Fibroblast of villous mesenchyme (primary cell): Measurements from ENCODE around the gene DAAM2. TPM values are rescaled to one million over a fixed set of nuclear protein-coding genes. Genes with fewer than 3 reads are reported as not detected.

Experiments used
- DNase-seq: peaks from one replicate; pipeline ENCODE4 v3.0.0-alpha.2; 2010; ENCODE audit warnings: low read depth
- H3K4me3 ChIP-seq: 2 replicates; pipeline ENCODE4 v1.5.1; 2011; ENCODE audit warnings: low read depth, mild to moderate bottlenecking, low read length
- total RNA-seq: library from RNA; depleted of rRNA; stranded (reverse); fragments of >200 nt; gene quantifications from 2 replicates; pipeline ENCODE4 v1.2.3, GENCODE V29; 2012
- TF ChIP-seq, protein P1 (sequence below): IDR thresholded peaks from 2 replicates; pipeline ENCODE4 v1.5.1; 2012; ENCODE audit warnings: low read depth, mild to moderate bottlenecking, low read length; ENCODE audit not compliant: insufficient read depth

DAAM2 gene
- total RNA-seq, 1 donor, result 13.8 TPM

DNA sequence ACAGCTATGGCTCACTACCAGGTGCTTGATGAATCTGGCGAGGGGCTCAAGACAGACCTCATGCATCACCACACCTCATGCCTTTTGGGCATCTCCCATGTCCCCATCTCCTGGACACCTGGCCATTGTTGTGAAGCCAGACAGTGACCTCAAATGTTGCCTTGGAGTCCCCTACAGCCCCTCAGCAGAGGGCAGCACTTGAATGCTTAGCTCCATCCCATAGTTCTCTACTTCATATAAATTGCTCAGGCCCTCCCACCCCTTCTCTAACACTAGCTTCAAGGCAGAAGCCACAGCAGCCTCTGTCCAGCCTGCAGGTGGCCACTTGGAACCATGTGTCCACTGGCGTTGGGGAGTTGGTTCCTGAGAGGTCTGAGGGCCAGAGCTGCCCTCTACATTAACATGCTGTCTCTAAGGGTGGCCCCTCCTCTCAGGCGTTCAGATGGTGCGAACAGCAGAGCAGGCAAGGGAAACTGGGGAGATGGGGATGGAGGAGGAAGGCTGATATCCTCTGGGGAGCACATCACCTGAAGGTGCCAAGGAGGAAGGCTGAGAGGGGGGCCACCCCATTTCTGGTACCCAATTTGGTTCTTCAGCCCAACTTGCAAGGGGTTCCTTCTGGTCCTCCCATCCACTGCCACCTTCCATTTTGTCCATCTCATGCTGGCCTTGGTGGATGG is 110.8 kb downstream of the DAAM2 start:
- H3K4me3 ChIP-seq, result no peak overlapping the region
- TF ChIP-seq, protein P1, sequence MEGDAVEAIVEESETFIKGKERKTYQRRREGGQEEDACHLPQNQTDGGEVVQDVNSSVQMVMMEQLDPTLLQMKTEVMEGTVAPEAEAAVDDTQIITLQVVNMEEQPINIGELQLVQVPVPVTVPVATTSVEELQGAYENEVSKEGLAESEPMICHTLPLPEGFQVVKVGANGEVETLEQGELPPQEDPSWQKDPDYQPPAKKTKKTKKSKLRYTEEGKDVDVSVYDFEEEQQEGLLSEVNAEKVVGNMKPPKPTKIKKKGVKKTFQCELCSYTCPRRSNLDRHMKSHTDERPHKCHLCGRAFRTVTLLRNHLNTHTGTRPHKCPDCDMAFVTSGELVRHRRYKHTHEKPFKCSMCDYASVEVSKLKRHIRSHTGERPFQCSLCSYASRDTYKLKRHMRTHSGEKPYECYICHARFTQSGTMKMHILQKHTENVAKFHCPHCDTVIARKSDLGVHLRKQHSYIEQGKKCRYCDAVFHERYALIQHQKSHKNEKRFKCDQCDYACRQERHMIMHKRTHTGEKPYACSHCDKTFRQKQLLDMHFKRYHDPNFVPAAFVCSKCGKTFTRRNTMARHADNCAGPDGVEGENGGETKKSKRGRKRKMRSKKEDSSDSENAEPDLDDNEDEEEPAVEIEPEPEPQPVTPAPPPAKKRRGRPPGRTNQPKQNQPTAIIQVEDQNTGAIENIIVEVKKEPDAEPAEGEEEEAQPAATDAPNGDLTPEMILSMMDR, result no peak
- no peak for DNase-seq

DNA sequence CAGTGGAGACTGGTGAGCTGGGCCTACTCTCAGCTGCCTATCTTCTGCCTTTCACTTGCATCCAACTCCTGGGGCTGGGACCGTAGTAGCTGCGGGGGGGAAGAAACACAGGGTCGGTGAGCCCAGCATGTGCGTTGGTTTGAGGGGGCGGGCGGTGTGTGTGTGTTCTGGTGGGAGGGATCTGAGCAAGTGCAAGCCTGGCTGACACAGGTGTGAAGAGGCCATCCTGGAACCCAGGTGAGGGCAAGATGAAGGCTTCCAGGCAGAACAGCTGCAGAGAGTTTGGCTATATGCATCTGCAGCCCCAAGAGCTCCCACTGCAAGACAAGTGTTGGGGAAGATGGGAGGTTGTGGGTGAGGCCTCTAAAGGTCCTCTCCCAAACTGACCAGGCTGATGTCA is 111.5 kb downstream of the DAAM2 start:
- TF ChIP-seq, protein P1, result no peak
- no peak overlapping the region for H3K4me3 ChIP-seq
- DNase-seq, result no peak

DNA sequence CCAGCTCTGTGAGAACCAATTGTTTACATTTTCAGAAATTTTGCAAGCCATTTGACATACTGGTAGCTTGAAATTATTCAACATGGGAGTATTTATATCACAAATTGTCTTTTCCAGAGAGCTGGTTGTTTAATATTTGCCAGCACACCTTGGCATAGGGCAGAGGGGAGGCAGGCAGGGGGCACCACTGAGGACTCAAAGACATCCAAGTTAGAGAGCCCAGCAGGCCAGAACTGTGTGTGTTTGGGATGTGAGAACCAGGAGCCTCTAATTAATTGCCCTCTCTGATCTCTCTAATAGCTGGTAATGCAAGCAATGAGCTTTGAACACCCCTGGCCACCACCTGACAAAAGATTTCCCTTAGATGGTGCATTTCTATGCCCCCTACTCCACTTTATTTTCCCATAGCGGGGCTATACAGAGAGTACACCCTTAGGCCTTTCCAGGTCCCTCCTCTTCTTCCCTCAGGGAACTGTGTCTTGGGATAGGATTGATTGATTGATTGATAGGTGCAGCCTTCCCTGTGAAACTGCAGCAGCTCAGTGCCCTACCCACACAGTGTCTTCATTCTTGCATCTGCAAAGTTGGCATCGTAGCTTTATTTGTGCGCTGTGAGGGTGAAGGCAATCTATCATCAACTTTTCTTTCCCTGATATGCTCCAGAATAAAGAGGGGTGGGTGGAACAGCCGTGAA is 112.9 kb downstream of the DAAM2 start:
- TF ChIP-seq, protein P1, result no peak
- DNase-seq, result no peak

DNA sequence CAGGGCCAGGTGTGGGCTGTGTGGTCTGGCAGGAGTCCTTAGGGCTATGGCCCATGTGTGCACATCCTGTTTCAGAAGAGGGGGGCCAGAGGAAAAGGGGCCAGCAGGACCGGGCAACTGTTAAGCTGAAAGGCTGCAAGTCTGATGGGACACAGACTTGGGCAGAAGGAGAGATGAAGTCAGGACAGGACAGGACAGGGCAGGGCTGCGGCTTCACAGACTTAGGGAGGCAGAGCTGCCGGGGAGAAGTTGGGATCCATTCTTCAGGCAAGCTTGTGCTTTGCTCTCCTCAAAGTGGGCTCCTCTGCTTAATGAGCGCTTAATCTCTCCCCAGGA is 113.4 kb downstream of the DAAM2 start:
- no peak for DNase-seq
- no peak overlapping the region for H3K4me3 ChIP-seq
- TF ChIP-seq, protein P1, result no peak

More for the DNA sequence above, 112.9 kb downstream of the DAAM2 start:
- H3K4me3 ChIP-seq, result no peak overlapping the region

DNA sequence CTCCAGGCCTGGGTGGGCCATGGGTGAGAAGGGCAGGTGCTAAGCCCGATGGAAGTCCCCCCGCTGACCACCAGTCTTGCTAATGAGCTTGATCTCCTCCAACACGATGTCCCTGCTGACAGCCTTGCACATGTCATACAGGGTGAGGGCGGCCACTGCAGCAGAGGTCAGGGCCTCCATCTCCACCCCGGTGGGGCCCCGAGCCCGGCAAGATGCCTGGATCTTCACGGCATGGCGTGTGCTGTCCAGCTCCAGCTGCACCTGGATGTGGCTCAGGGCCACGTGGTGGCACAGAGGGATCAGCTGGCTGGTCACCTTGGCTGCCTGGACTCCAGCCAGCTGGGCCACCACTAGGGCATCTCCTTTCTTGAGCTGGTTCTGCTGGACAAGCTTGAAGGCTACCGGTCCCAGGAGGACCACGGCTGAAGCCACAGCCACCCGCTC is 114.2 kb downstream of the DAAM2 start:
- H3K4me3 ChIP-seq, result no peak overlapping the region
- no peak for DNase-seq
- TF ChIP-seq, protein P1, result no peak

DNA sequence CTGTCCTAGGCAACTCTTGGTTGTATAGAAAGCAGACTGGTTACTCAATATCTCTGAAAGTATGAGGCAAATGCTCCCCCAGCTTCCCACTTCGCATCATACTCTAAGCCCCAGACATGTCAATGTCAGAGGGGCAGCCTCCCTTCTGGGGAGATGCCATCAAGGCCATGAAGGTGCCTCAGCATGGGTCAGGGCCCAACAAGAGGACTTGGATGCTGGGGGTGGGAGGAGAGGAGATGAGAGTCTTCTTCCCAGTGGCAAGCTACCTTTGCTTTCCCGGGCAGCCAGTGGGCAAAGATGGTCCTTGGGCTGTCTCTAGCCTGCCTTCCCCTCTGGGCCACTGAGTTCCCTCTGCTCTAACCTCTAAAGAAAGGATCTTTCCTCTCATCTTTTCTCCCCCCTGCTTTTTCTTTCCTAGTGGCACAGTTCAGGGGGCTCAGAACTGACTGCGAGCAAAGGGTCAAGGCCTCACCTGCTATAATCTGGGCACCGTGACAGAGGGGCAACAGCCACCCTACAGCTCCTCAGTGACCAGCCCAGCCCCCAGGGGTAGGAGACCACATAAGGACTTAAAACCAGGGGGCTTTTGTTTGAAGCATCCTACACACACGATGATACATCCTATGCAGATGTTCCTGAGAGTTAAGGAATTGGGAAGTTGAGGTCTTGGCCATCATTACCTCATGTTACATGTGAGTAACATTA is 115.8 kb downstream of the DAAM2 start:
- H3K4me3 ChIP-seq, result no peak overlapping the region
- TF ChIP-seq, protein P1, result no peak
- no peak for DNase-seq
